Endothelial cell of umbilical vein (primary cell): ENCODE results near the gene NCOA3. TPM values are rescaled to one million over a fixed set of nuclear protein-coding genes. Genes with fewer than 3 reads are reported as not detected.

Experiments used
- BruUV-seq: library from RNA; stranded (reverse); fragments of 400-500 nt; replicated peaks from 2 replicates; lab custom pipeline; 2021; lab: Mats Ljungman, UMichigan
- CTCF ChIA-PET: fragments of 300-600, 350-600 bp; sonication (Branson Sonifier 250); formaldehyde crosslinking; loops from one replicate; lab custom pipeline; 2021; ENCODE audit warnings: antibody characterized with exemption, inconsistent platforms; lab: Charles Lee
- POLR2A ChIA-PET: fragments of 300-600, 350-600 bp; sonication (Branson Sonifier 250); formaldehyde crosslinking; loops from one replicate; lab custom pipeline; 2021; ENCODE audit warnings: antibody characterized with exemption, inconsistent platforms; lab: Charles Lee
- DNase-seq: peaks from one replicate; pipeline ENCODE4 v3.0.0-alpha.2; 2011; ENCODE audit warnings: low read depth, low spot score
- FAIRE-seq: peaks from 2 replicates; lab custom pipeline; 2011; peaks lifted over from hg19 to GRCh38; lab: Jason Lieb, UNC
- H2AFZ ChIP-seq: 2 replicates; pipeline ENCODE4 v1.6.0; 2012; ENCODE audit warnings: low read depth, low read length, control low read depth, inconsistent platforms
- H3K27ac ChIP-seq: 2 replicates; pipeline ENCODE4 v1.5.1; 2011; ENCODE audit warnings: low read depth, mild to moderate bottlenecking, control low read depth, low read length, moderate library complexity; ENCODE audit not compliant: insufficient read depth
- H3K27me3 ChIP-seq, 2 experiments: 2 replicates each; pipeline versions ENCODE4 v1.6.0 to v1.6.1; 2011; ENCODE audit warnings: low read length in 2 of 2, mixed read lengths in 1 of 2; ENCODE audit not compliant: control insufficient read depth in 2 of 2, insufficient read depth in 2 of 2
- H3K36me3 ChIP-seq, 2 experiments: 2 replicates in 1 of 2; 3 replicates in 1 of 2; pipeline ENCODE4 v1.5.1; 2011; ENCODE audit warnings: low read length in 2 of 2, mild to moderate bottlenecking in 1 of 2, moderate library complexity in 1 of 2; ENCODE audit not compliant: control insufficient read depth in 2 of 2, insufficient read depth in 2 of 2; ENCODE audit errors: extremely low read depth in 1 of 2
- H3K4me1 ChIP-seq: 3 replicates; pipeline ENCODE4 v1.5.1; 2011; ENCODE audit warnings: mild to moderate bottlenecking, low read length; ENCODE audit not compliant: control insufficient read depth, insufficient read depth; ENCODE audit errors: extremely low read depth
- H3K4me2 ChIP-seq: 2 replicates; pipeline ENCODE4 v1.6.1; 2011; ENCODE audit warnings: low read length, control low read depth, mixed read lengths; ENCODE audit not compliant: insufficient read depth
- H3K4me3 ChIP-seq, 3 experiments: fragments of 200-600 bp in 1 of 3; sonication (generic), shearing (Covaris generic) in 1 of 3; replicated peaks in 1 of 3; 2 replicates each; pipeline ENCODE4 v1.5.1; 2011 to 2016; ENCODE audit warnings: control low read depth in 3 of 3, low read length in 3 of 3, mild to moderate bottlenecking in 2 of 3, inconsistent platforms in 1 of 3, low read depth in 1 of 3, moderate library complexity in 1 of 3; ENCODE audit not compliant: insufficient read depth in 1 of 3
- H3K79me2 ChIP-seq: 2 replicates; pipeline ENCODE4 v1.6.0; 2012; ENCODE audit warnings: low read length, inconsistent platforms; ENCODE audit not compliant: control insufficient read depth, insufficient read depth
- H3K9ac ChIP-seq: replicated peaks from 2 replicates; pipeline ENCODE3; 2011; ENCODE audit warnings: low read length, control low read depth; ENCODE audit not compliant: insufficient read depth; ENCODE audit errors: extremely low read depth
- H3K9me1 ChIP-seq: replicated peaks from 3 replicates; pipeline ENCODE4 v1.6.0; 2011; ENCODE audit warnings: mild to moderate bottlenecking, low read length; ENCODE audit not compliant: control insufficient read depth, insufficient read depth; ENCODE audit errors: extremely low read depth
- H3K9me3 ChIP-seq: replicated peaks from 2 replicates; pipeline ENCODE4 v1.5.1; 2012; ENCODE audit warnings: low read length, inconsistent platforms; ENCODE audit not compliant: control insufficient read depth, insufficient read depth
- H4K20me1 ChIP-seq: replicated peaks from 2 replicates; pipeline ENCODE3; 2011; ENCODE audit warnings: mild to moderate bottlenecking, low read length; ENCODE audit not compliant: control insufficient read depth, insufficient read depth; ENCODE audit errors: extremely low read depth
- EZH2 ChIP-seq: IDR thresholded peaks from 2 replicates; pipeline ENCODE4 v1.6.1; 2012; ENCODE audit warnings: borderline replicate concordance, low read depth, mild to moderate bottlenecking, moderate library complexity, low read length, inconsistent platforms; ENCODE audit not compliant: severe bottlenecking
- FOS ChIP-seq: IDR thresholded peaks from 2 replicates; pipeline ENCODE4 v1.6.1; 2011; ENCODE audit warnings: mild to moderate bottlenecking, low read length, moderate library complexity, borderline replicate concordance; ENCODE audit not compliant: insufficient read depth
- GATA2 ChIP-seq: IDR thresholded peaks from 2 replicates; pipeline ENCODE4 v1.7.0; 2011; ENCODE audit warnings: low read depth, mild to moderate bottlenecking, moderate library complexity, mixed read lengths, low read length; ENCODE audit not compliant: insufficient read length, insufficient read depth
- JUN ChIP-seq: IDR thresholded peaks from 2 replicates; pipeline ENCODE4 v1.6.1; 2011; ENCODE audit warnings: borderline replicate concordance, low read depth; ENCODE audit not compliant: insufficient read length, insufficient read depth
- MAX ChIP-seq: IDR thresholded peaks from 2 replicates; pipeline ENCODE4 v1.6.1; 2011; ENCODE audit not compliant: insufficient read depth, insufficient read length
- MYC ChIP-seq: IDR thresholded peaks from one replicate; pipeline ENCODE4 v1.6.1; 2011; ENCODE audit warnings: mild to moderate bottlenecking, low read depth, low read length
- POLR2A ChIP-seq: IDR thresholded peaks from 2 replicates; pipeline ENCODE4 v1.6.1; 2012; ENCODE audit warnings: low read depth, mild to moderate bottlenecking, control low read depth, low read length
- POLR2AphosphoS5 ChIP-seq: IDR thresholded peaks from 2 replicates; pipeline ENCODE4 v1.6.1; 2012; ENCODE audit warnings: low read depth, mild to moderate bottlenecking, control low read depth, low read length, moderate library complexity; ENCODE audit not compliant: insufficient read depth
- dilution Hi-C: fragments of 300-500 bp; cut with MboI; formaldehyde crosslinking; loops from one replicate; pipeline ENCODE4 v1.15.0; 2019; ENCODE audit warnings: low sequenced_read_pairs; ENCODE audit not compliant: extremely low pct_ligation_motif_present
- intact Hi-C: fragments of 100-400 bp; cut with micrococcal nuclease; formaldehyde crosslinking; loops from one replicate; pipeline ENCODE4 v1.10.0; 2022
- polyA plus RNA-seq, 4 experiments: library from polyadenylated mRNA; depleted of rRNA in 3 of 4; stranded (reverse) in 3 of 4; unstranded in 1 of 4; fragments of >200 nt; gene quantifications; 2 replicates each; pipeline versions ENCODE4 v1.2.1 to v1.2.3, GENCODE V29; 2011 to 2012; ENCODE audit warnings: missing spikeins in 1 of 4
- total RNA-seq: library from RNA; stranded (reverse); gene quantifications from 2 replicates; pipeline ENCODE4 v1.2.3, GENCODE V29; 2021
- TF ChIP-seq, protein P1 (sequence below), 2 donors: IDR thresholded peaks; 1 replicate in 1 of 2; 2 replicates in 1 of 2; pipeline ENCODE4 v1.5.1; 2011; ENCODE audit warnings: low read length in 2 of 2, mild to moderate bottlenecking in 2 of 2, moderate library complexity in 2 of 2, control low read depth in 1 of 2, inconsistent platforms in 1 of 2, low read depth in 1 of 2; ENCODE audit not compliant: insufficient read depth in 1 of 2; ENCODE audit errors: extremely low read depth in 1 of 2

The NCOA3 gene
- total and polyA plus RNA-seq, 2 donors (not counting 3 experiments of a cell fraction or from before 2014, with no cell fraction given) = 12.0 to 35.6 TPM

- H3K9me1 ChIP-seq = no peaks in the 10 kb centered on the region
- ChIA-PET CTCF (interaction anchor here (1.4 to 15.4 kb wide), 3 partner anchors 9 to 951 kb away, joined by 6 to 302 read pairs (median 11); no protein-coding TSS in a partner anchor), POLR2A (no interaction called here)
- dilution Hi-C loops = no loop called here
- H3K79me2 ChIP-seq = no peaks in the 10 kb centered on the region
- H3K27ac ChIP-seq = no peak overlapping the region
- no peaks in the 10 kb centered on the region for H4K20me1 ChIP-seq
- intact Hi-C loops = no loop called here
- no peaks in the 10 kb centered on the region for H3K9me3 ChIP-seq
- H3K27me3 ChIP-seq = no peaks in the 10 kb centered on the region
- H3K4me2 ChIP-seq = no peak overlapping the region
- H2AFZ ChIP-seq = no peak overlapping the region
- BruUV-seq = no TSS peak
- H3K4me3 ChIP-seq = no peak overlapping the region
- H3K9ac ChIP-seq = no peak overlapping the region
- TF ChIP-seq EZH2 (no peak), POLR2A (no peak), GATA2 (no peak), FOS (no peak), POLR2AphosphoS5 (no peak), JUN (no peak), MYC (no peak), MAX (no peak)
- TF ChIP-seq, protein P1, sequence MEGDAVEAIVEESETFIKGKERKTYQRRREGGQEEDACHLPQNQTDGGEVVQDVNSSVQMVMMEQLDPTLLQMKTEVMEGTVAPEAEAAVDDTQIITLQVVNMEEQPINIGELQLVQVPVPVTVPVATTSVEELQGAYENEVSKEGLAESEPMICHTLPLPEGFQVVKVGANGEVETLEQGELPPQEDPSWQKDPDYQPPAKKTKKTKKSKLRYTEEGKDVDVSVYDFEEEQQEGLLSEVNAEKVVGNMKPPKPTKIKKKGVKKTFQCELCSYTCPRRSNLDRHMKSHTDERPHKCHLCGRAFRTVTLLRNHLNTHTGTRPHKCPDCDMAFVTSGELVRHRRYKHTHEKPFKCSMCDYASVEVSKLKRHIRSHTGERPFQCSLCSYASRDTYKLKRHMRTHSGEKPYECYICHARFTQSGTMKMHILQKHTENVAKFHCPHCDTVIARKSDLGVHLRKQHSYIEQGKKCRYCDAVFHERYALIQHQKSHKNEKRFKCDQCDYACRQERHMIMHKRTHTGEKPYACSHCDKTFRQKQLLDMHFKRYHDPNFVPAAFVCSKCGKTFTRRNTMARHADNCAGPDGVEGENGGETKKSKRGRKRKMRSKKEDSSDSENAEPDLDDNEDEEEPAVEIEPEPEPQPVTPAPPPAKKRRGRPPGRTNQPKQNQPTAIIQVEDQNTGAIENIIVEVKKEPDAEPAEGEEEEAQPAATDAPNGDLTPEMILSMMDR (IDR thresholded peaks at IDR 0.05; ENCODE audit: extremely low read depth in 1 of 2, insufficient read depth in 1 of 2, low read depth in 1 of 2, low read length in 2 of 2) = no peak
- no peak for FAIRE-seq
- no peaks in the 10 kb centered on the region for H3K4me1 ChIP-seq
- H3K36me3 ChIP-seq = no peaks in the 10 kb centered on the region
- no peak for DNase-seq
Observed at GRCh38 chr20:47669152-47669425, 167.4 kb downstream of the NCOA3 start.
